Osteoblast (primary cell): ENCODE measurements around the gene TTF2. TPM values are rescaled to one million over a fixed set of nuclear protein-coding genes. Genes with fewer than 3 reads are reported as not detected.
A peak's percentile ranks its signal among the peaks of the same experiment; 100 is the strongest.
"Not testable (repeated sequence)": the region's sequence is repeated elsewhere in the genome, so short reads cannot be mapped to it uniquely, and the experiment has no call there.

ENCODE experiments used
- DNase-seq: peaks from one replicate; pipeline ENCODE4 v3.0.0; 2011; ENCODE audit warnings: low spot score, mixed read lengths; ENCODE audit not compliant: insufficient read length; ENCODE audit errors: missing footprints
- H2AFZ ChIP-seq: 2 replicates; pipeline ENCODE4 v1.6.0; 2011; ENCODE audit warnings: mild to moderate bottlenecking, low read length
- H3K27ac ChIP-seq: 2 replicates; pipeline ENCODE4 v1.5.1; 2011; ENCODE audit warnings: mild to moderate bottlenecking, low read depth, low read length, moderate library complexity
- H3K27me3 ChIP-seq: 2 replicates; pipeline ENCODE4 v1.6.0; 2012; ENCODE audit warnings: mild to moderate bottlenecking, control low read depth, inconsistent platforms, low read length, moderate library complexity; ENCODE audit not compliant: insufficient read depth
- H3K36me3 ChIP-seq: 2 replicates; pipeline ENCODE4 v1.5.1; 2011; ENCODE audit warnings: mild to moderate bottlenecking, low read length, control low read depth, moderate library complexity; ENCODE audit not compliant: insufficient read depth
- H3K4me1 ChIP-seq: 2 replicates; pipeline ENCODE4 v1.5.1; 2011; ENCODE audit warnings: mild to moderate bottlenecking, low read length, control low read depth, moderate library complexity; ENCODE audit not compliant: insufficient read depth
- H3K4me2 ChIP-seq: 2 replicates; pipeline ENCODE4 v1.6.0; 2011; ENCODE audit warnings: mild to moderate bottlenecking, low read length; ENCODE audit not compliant: insufficient read depth
- H3K4me3 ChIP-seq: fragments of 200-600 bp; sonication (generic); 3 replicates; pipeline ENCODE4 v1.5.1; 2012; ENCODE audit warnings: mild to moderate bottlenecking, low read length, inconsistent platforms; ENCODE audit not compliant: insufficient read depth
- H3K79me2 ChIP-seq: 2 replicates; pipeline ENCODE4 v1.6.0; 2012; ENCODE audit warnings: mild to moderate bottlenecking, low read length, control low read depth, inconsistent platforms; ENCODE audit not compliant: insufficient read depth
- H3K9me3 ChIP-seq: 2 replicates; pipeline ENCODE4 v1.5.1; 2011; ENCODE audit warnings: low read depth, low read length, control low read depth
- H4K20me1 ChIP-seq: 2 replicates; pipeline ENCODE4 v1.6.0; 2012; ENCODE audit warnings: mild to moderate bottlenecking, low read length, control low read depth; ENCODE audit not compliant: insufficient read depth
- CTCF ChIP-seq: IDR thresholded peaks from 2 replicates; pipeline ENCODE4 v1.5.1; 2011; ENCODE audit warnings: mild to moderate bottlenecking, low read depth, low read length, moderate library complexity; ENCODE audit errors: extremely low read depth
- small RNA-seq: library from RNA; depleted of rRNA; stranded (forward); fragments of <200 nt; gene quantifications from one replicate; pipeline ENCODE3, GENCODE V24; 2012
- total RNA-seq: library from RNA; depleted of rRNA; stranded (reverse); fragments of >200 nt; gene quantifications from 2 replicates; pipeline ENCODE4 v1.2.3, GENCODE V29; 2012

TTF2 gene
- total RNA-seq, 1 donor, result 5.4 TPM

GRCh38 chr1:117147856-117148588, 87.9 kb downstream of the TTF2 start:
- Histone ChIP-seq H3K36me3 (no peaks in the 10 kb centered on the region), H3K4me3 (peak overlapping the region; percentile 17), H3K4me1 (peaks cover 27% of the 10 kb centered on the region), H3K27ac (peak overlapping the region; percentile 75), H4K20me1 (no peaks in the 10 kb centered on the region), H2AFZ (peak overlapping the region; percentile 17), H3K4me2 (peak overlapping the region; percentile 63), H3K9me3 (no peaks in the 10 kb centered on the region), H3K27me3 (no peaks in the 10 kb centered on the region), H3K79me2 (no peaks in the 10 kb centered on the region)
- DNase-seq, result no peak
- no peak for TF ChIP-seq CTCF

DNA sequence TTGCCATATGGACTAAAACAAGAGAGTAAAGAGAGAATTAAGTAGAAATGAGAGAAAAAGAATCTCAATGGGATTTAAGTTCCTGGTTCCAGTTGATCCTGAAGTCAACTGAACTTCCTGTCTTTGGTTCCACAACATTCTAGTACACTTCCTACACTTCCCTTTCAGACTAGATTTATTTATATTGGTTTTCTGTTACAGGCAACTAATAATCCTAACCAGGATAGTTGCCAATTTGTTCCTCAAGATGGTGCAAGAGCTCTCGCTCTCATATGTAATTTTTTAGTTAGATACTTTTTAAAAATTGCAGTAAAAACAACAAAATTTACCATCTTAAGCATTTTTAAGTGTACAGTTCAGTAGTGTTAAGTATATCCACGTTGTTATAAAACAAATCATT, 90.2 kb downstream of the TTF2 start:
- H3K79me2 ChIP-seq, result no peaks in the 10 kb centered on the region
- peaks cover 24% of the 10 kb centered on the region for H3K4me1 ChIP-seq
- no peaks in the 10 kb centered on the region for H3K36me3 ChIP-seq
- H3K9me3 ChIP-seq, result no peaks in the 10 kb centered on the region
- H3K4me2 ChIP-seq, result no peak overlapping the region
- no peaks in the 10 kb centered on the region for H4K20me1 ChIP-seq
- H3K4me3 ChIP-seq, result no peak overlapping the region
- H3K27me3 ChIP-seq, result no peaks in the 10 kb centered on the region
- no peak overlapping the region for H3K27ac ChIP-seq
- TF ChIP-seq CTCF, result no peak
- no peak for DNase-seq
- peak overlapping the region; percentile 48 for H2AFZ ChIP-seq

DNA sequence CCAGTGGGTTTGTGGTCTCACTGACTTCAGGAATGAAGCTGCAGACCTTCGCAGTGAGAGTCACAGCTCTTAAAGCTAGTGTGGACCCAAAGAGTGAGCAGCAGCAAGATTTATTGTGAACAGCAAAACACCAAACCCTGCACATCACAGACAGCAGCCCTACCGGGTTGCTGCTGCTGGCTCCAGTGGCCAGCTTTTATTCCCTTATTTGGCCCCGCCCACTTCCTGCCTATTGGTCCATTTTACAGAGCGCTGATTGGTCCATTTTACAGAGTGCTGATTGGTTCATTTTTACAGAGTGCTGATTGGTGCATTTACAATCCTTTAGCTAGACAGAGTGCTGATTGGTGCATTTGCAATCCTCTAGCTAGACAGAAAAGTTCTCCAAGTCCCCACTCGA, 91.2 kb downstream of the TTF2 start:
- DNase-seq, H3K4me3 ChIP-seq, H3K9me3 ChIP-seq, H3K27me3 ChIP-seq, H4K20me1 ChIP-seq, H3K27ac ChIP-seq, H3K79me2 ChIP-seq, H3K4me2 ChIP-seq, H3K36me3 ChIP-seq, H2AFZ ChIP-seq: not testable (repeated sequence)
- H3K4me1 ChIP-seq, result peaks cover 20% of the 10 kb centered on the region

Small RNA genes lying within 50 kb of the gene (small RNA-seq; reads per million reads assigned to genes)
- gene MIR942, result 21.8 reads per million, percentile 94 among the genes with 10 or more reads in this experiment

Other genes starting within 250 kb of the TTF2 start
- gene PTGFRN, start 150.4 kb upstream of the TTF2 start, total RNA-seq, result 40.2 and 52.7 TPM in 2 replicates
- under 0.01 TPM in 2 replicates for gene CD101, start 58.6 kb upstream of the TTF2 start, total RNA-seq
- gene TRIM45, start 61.4 kb downstream of the TTF2 start, total RNA-seq, result 1.4 and 2.1 TPM in 2 replicates
- not detected in 2 replicates for gene VTCN1, start 150.6 kb downstream of the TTF2 start, total RNA-seq